Keratinocyte (primary cell): ENCODE results near the gene SENP1.

Experiments
- CTCF ChIP-seq, 3 experiments: IDR thresholded peaks in 1 of 3; conservative IDR thresholded peaks in 1 of 3; optimal IDR thresholded peaks in 1 of 3; 2 replicates in 2 of 3; 3 replicates in 1 of 3; pipeline versions ENCODE3 to v1.5.1; 2011; ENCODE audit warnings: low read length in 3 of 3, mild to moderate bottlenecking in 3 of 3, moderate library complexity in 2 of 3, control low read depth in 1 of 3, inconsistent platforms in 1 of 3; ENCODE audit not compliant: insufficient read depth in 2 of 3; ENCODE audit errors: extremely low read depth in 1 of 3
- EZH2 ChIP-seq: IDR thresholded peaks from one replicate; pipeline ENCODE4 v1.6.1; 2012; ENCODE audit warnings: inconsistent platforms, mild to moderate bottlenecking, low read length, moderate library complexity

GRCh38 chr12:48105321-48105866, 485 bp downstream of the SENP1 start:
- TF ChIP-seq CTCF (optimal IDR thresholded peaks at IDR 0.05 in 1 of 3, IDR thresholded peaks at IDR 0.05 in 1 of 3, conservative IDR thresholded peaks at IDR 0.05 in 1 of 3; ENCODE audit: extremely low read depth in 1 of 3, insufficient read depth in 2 of 3, low read length in 3 of 3): no peak
- TF ChIP-seq EZH2: no peak
